Embryonic facial prominence (tissue), 1 donor: ENCODE data around the gene HUS1B.
"Not testable (repeated sequence)": the region's sequence is repeated elsewhere in the genome, so short reads cannot be mapped to it uniquely, and the experiment has no call there.

Experiments
- DNase-seq: peaks from one replicate; pipeline ENCODE4 v3.0.0-alpha.2; 2016; ENCODE audit errors: extremely low spot score

Gene HUS1B

DNA sequence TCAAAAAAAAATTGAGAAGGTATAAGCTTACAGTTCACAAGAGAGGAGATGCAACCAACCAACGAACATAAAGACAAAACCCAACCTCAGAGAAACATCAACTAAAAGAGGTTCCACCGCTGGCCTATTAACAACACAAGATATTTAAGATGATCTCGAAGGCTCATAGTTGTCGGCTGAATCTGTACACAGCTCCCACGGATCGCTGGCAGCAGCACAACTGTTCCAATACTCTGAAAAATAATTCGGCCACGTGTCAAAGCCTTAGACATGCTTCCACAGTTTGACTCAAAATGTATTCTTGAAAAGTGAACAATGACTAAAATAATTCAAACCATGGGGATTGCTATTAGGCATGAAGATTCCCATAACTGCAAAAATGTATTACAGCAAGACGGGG is 22.4 kb upstream of the HUS1B start:
- no peak for DNase-seq

DNA sequence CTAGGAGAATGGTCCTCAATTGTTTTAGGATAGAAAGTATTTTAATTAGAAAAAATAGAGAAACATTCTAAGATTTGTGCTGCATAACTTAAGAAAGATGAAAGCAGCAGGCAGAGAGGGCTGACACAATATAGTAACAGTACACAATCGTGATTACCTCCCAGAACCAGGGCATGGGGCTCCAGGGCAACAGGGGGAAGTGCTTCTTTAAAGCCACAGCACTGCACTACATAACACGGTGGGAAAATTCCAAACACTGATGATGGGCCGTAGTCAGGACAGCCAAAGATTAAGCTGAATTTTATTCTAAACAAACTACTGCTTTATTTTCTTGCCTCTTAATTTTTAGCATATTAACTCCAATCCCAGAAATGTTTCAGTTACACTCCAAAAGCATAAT is 21.6 kb upstream of the HUS1B start:
- no peak for DNase-seq

DNA sequence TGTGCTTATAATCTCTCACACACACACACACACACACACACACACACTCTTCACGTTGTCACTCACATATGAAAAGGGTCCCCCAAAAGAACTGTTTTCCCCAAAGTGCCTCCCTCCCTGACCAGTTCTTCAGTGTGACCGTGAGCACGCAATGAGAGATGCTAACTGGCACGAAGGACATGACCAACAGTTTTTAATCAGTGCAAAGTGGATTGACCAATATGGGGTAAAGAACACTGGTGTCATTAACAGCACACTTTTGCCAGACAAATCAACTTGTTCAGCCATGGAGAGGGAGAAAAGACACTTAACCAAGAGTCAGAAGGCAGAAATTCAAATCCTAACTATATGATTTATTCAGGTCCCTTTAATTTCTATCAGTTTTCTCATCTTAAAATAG is 21.0 kb upstream of the HUS1B start:
- DNase-seq, result no peak

DNA sequence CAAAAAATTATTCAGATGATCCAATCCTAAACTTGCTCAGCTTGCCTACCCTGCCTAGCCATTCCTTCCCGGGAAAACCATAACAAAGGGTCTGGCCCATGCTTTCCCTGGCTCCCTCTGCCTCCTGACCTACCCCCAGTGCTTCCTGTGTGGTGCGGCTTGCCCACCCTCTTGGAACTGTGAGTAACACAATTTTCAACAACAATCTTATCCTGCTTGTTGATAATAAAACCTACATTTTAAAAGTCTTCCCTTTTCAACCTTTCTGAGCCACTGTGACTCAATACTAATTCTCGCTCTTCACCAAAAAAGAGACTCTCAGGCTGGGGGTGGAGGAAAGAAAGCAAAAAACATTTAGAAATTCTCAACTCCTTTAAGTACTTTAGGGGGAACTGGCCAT is 18.1 kb upstream of the HUS1B start:
- DNase-seq, result no peak

DNA sequence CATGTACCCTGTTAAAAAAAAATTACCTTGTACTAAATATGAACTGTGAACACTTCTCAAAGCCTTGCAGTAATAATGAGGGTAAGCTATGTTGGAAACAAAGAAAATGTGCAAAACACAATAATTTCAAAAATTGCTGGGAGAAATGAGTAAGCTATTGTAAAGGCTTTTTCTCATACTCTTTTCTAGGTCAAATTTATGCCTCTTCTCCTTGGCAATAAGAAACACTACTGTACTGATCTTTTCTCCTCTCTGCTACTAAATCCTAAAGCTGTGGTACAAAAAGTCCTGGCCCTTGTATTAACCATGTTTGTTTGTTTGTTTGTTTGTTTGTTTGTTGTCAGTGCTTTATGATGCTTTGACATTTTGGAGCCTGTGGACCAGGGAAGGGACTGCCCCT is 17.5 kb upstream of the HUS1B start:
- no peak for DNase-seq

DNA sequence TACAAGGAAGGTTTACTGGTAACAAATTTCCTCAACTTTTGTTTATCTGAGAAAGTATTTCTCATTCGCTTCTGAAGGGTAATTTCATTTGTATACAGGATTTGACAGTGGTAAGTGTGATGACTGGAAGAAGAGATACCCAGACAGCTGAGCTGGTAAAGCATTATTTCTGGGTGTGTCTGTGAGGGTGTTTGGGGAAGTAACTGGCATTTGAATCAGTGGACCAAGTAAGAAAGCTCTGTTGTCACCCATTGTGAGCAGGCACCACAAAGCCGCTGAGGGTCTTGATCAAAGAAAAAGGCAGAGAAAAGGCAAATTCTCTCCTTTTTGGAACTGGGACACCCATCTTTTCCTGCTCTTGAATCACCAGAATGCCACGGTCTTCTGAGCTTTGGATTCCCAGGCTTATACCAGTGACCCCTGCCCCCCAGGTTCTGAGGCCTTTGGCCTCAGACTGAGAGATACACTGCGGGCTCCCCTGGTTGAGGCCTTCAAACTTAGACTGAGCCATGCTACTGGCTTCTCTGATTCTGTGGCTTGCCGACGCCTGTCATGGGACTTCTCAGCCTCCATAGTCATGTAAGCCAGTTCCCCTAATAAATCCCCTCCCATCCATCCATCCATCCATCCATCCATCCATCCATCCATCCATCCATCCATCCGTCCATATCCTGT is 10.5 kb upstream of the HUS1B start:
- no peak for DNase-seq

DNA sequence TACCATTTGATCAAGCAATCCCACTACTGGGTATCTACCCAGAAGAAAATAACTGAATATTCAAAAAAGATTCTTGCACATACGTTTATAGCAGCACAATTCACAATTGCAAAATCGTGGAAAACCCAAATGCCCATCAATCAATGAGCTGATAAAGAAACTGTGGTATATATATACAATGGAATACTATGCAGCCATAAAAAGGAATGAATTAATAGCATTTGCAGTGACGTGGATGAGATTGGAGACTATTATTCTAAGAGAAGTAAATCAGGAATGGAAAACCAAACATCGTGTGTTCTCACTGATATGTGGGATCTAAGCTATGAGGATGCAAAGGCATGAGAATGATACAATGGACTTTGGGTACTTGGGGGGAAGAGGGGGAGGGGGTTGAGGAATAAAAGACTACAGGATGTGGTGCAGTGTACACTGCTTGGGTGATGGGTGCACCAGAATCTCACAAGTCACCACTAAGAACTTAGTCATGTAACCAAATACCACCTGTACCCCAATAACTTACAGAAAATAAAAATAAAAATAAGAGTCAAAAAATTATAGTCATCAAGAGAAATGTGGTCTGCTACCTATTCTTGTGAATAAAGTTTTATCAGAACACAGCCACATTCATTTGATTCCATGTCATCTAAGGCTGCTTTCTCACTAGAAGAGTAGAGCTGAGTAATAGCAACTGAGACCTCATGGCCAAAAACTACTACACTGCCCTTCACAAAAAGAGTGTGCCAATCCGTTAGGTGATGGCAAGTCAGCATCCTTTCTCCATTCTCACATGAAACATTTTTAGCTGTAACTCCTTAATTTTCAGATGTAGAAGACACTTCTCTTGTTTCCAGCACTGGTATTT is 8.7 kb upstream of the HUS1B start:
- DNase-seq, result no peak

DNA sequence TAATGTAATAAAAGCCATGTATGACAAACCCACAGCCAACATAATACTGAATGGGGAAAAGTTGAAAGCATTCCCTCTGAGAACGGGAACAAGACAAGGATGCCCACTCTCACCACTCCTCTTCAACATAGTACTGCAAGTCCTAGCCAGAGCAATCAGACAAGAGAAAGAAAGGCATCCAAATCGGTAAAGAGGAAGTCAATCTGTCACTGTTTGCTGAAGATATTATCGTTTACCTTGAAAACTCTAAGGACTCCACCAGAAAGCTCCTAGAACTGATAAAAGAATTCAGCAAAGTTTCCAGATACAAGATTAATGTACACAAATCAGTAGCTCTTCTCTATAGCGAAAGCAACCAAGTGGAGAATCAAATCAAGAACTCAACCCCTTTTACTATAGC is 6.9 kb upstream of the HUS1B start:
- DNase-seq, result not testable (repeated sequence)

DNA sequence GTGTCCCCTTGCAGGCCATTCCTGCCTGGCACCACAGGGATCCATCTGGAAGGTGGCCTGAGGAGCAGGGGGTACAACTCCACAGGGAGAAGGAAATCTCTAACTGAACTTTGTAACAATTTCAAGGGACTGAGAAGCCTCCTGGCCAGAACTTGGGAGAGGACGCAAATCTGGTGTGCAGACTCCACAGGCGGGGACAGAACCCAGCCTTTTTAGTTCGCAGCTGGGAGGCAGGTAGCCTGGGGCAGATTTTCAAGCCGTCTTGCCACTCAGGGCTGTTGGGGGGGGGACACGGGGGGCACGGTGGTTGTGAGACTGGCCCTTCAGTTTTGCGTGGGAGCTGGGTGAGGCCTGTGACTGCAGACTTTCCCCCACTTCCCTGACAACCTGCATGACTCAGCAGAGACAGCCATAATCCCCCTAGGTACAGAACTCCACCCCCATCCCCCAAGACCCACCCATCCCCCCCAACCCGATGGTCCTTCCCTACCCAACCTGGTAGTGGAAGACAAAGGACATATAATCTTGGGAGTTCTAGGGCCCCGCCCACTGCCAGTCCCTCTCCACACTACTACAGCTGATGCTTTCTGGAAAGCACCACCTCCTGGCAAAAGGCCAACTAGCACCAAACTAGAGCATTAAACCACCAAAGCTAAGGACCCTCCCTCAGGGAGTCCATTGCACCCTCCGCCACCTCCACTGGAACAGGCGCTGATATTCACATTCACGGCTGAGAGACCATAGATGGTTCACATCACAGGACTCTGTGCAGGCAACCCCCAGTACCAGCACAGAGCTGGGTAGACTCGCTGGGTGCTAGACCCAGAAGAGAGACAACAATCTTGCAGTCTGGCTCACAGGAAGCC is 3.0 kb upstream of the HUS1B start:
- no peak for DNase-seq

DNA sequence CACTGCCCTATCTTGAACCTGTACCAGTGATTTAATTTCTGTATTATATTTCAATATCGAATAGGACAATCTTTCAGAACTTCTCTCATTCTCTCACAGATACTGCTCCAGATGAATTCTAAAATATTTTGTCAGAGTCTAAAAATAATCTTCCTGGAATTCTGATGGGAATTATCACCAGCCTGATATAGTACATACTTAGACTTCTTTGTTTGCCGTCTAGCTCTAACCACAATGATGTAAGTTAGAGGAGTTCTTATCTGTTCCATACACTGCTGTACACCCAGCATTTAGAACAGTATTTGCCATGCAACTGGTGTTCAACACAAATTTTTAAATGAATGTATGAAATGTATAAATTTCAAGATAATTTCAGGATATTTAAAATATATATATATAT is 1.3 kb upstream of the HUS1B start:
- DNase-seq, result no peak

DNA sequence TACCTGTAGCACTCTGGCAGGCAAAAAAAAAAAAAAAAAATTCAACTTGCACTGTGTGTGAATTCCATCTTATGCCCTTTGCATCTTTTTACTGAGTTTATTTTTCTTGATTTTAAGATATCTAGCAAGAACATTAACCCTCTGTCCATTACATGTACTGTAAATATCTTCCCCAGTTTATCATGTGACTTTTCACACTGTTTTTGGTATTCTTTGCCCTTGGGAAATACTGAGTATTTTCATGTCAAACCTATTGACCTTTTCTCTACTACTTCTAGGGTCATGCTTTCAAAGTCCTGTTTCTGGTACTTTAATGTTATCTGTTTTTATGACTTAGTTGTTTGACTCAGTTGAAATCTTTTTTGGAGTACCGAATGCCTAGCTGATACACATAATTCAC is 843 bp upstream of the HUS1B start:
- DNase-seq, result no peak

DNA sequence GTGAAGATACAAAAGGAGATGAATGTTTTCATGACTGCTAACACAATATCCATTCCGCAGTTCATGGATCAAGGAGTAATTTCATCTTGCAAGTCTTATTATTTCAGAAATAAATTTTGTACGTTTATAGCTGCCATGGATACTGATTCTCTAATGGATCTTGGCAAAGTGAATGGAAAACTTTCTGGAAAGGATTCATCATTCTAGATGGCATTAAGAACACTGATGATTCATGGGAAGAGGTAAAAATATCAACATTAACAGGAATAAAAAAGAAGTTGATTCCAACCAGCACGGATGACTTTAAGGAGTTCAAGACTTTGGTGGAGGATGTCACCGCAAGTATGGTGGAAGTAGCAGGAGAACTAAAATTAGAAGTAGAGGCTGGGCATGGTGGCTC is 2.8 kb downstream of the HUS1B start:
- DNase-seq, result no peak

DNA sequence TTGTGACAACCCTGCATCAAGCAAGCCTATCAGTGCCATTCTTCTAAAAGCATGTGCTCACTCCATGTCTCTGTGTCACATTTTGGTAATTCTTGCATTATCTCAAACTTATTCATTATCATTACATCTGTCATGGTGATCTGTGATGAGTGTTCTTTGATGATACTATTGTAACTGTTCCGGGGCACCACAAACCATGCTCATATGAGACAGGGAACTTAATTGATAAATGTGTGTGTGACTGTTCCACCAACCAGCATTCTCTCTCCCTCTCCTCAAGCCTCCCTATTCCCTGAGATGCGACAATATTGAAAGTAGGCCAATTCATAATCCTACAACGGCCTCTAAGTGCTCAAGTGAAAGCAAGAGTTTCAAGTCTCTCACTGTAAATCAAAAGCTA is 4.0 kb downstream of the HUS1B start:
- no peak for DNase-seq

DNA sequence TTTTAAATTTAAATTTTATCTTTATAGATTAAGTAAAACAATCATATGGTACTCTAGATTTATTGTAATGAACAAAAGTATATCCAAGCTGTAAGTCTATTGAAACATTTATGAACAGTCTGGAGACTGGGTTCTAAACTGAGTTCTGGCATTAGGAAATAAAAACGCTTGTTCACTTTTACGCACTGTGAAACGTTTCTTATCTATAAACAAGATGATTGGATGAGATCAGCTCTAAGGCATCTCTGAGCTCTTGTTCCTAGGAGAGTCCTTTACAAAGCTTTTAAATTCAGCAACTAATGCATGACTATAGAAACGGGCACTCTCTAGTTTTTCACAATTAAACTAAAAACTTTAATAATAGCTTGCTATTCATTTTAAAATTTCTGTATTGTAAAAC is 6.8 kb downstream of the HUS1B start:
- no peak for DNase-seq

DNA sequence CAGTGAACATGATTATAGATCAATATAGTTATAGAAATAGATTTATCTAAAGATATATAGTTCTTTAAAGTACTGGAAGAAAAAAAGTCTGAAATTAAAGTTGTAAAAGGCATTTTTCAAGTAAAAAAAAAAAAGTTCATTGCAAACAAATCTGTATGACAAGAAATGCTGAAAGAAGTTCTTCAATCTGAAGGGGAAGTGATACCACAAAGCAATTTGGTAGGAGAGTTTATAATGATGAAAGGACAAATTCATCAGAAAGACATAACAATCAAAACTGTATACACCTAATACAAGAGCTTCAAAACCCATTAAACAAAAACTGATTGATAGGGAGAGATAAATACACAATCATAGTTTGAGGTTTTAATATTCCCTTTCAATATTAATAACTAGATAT is 14.1 kb downstream of the HUS1B start:
- DNase-seq, result no peak

DNA sequence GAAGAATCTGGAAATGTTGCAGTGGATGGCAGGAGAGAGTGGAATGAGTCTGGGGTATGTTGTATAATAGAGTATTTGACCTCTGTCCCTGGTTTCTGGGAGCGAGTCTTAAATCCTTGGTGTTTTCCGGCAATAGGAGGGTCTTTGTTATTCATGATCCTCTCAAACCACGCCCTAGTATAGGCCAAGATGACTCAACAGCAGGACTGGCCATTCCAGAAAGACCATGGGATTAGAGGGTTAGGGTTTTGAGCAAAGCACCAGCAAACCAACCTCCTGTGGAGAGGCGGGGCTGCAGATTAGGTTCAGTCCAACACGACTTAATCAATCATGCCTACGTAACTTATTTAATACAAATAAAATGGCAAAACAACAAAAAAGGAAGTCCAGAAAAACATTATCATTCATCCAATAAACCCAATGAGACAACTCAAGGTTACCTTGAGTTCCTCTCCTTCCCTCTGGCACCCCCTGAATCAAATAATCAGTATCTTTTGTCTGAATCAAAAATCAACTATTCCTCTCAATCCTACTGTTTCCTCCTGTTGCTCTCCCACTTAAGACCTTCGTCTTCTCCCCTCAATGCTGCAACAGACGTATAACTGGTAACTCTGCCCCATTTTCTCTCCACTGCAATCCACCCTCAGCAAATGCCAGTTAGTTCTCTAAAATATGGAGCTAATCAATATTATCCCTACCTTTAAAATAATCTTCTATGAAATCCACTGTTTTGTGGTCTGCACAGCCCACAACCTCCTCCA is 15.5 kb downstream of the HUS1B start:
- no peak for DNase-seq

DNA sequence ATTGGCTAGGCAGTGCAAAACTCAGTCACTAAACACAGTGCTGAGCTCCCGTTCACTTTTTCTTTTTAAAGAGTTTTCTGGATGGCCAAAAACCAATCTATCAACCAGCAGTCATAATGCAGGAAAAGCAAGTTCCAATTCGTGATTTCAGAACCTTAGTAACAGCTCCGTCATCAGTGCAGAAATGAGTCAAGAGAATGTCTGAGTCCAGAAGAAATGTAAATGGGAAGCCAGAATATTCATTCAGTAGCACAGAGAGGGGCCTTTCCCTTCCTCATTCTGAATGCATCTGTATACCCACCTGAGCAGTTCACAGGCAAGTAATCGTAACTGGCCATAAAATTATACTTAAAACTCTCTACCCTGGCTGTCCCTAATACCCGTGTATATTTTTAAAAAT is 20.4 kb downstream of the HUS1B start:
- no peak for DNase-seq

DNA sequence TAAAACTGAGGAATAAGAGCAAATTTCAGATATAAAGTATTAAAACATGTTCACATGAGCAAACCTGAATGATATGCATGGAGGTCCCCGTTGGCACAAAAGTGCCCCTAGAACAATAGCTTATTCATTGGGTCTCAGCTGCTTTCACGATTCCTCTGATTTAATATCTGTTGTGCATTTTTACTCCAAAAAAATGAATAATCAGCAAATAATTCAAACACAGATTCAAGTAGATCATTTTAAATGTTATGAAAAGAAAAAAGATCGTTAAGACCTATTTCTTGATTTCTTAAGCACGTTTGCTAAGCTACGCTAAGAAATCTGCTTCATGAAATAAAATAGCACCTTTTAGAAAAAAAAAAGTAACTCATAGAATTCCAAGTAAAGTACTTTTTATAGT is 21.7 kb downstream of the HUS1B start:
- DNase-seq, result no peak

DNA sequence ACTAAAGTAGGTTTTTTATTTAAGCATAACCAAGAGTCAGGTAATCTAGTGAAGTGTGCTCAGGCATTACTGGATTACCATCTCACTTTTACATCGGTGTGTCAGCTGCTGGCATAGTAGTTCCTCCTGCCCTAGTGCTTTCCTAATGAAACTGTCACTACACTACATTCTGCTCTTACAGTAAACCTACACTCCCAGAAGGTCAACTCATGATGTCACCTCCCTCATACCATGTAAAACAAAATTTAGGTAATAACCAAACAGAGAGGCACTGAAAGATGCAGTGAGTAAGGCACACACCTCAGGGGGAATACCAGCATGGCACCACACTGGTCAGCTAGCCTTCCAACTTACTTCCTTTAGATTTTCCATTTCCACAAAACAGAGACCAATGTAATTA is 23.3 kb downstream of the HUS1B start:
- no peak for DNase-seq

DNA sequence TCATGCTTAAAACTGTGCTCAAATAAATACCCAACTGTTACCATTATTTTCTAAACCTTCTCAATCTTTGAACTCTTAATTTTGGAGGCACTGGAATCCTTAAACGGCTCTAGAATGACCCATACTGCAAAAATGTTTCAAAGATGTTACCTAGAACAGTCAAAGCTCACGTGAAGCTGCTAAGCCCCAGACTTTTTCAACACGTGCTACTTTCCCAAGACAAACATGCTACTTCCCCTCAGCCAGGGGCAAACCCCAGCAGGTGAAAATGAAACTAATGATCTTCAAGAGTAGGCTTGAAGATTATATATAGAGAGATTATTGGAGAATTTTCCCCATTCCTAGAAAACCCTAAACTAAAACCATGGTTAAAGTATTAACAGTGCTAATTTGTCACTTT is 28.1 kb downstream of the HUS1B start:
- no peak for DNase-seq

DNA sequence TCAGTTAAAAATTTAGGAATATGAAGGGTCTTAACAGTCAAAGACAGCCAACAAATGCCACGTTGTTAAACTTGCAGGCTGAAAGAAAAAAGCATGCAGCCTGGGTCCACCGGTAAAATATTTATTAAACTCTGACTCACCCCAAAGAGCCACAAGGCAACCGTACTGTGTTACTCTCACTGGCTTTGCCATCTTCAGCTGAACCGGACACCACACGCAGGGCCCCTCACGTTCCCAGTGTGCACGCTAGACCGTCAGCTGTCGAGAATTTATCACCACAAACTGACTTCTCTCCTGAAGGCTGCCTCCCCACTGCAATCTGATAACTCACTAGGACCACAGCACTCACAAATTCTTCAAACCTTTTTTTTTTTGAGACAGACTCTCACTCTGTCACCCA is 30.7 kb downstream of the HUS1B start:
- no peak for DNase-seq

DNA sequence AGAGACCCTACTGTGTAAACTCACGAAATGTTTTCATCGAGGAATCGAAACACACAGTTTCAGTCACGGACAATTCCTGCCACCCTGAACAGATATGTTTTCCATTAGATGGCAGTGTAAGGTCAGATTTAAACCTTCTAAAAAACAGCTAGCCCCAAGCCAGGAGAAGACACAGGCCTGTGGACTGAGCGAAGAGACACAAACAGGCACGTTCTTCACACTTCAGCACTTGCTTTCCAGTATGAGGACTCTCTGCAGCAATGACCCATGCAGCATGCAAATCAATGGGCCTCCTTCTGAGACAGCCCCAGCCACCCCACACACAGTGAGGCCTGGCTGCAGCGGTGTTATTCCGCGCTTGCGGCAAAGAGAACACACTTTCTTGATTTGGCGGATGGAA is 31.9 kb downstream of the HUS1B start:
- no peak for DNase-seq
